ENCODE results near the gene OR2AG1. TPM values are rescaled to one million over a fixed set of nuclear protein-coding genes. Genes with fewer than 3 reads are reported as not detected.

Gene OR2AG1
- total RNA-seq, 1 donor from 2014 or later = not detected

- H3K27me3 ChIP-seq = no peaks in the 10 kb centered on the region
- no peaks in the 10 kb centered on the region for H3K36me3 ChIP-seq
- no peak for DNase-seq (ENCODE audit: extremely low spot score in 2 of 2)
- TF ChIP-seq POLR2AphosphoS5 (IDR thresholded peaks at IDR 0.05; ENCODE audit: insufficient read depth in 1 of 2, low read depth in 1 of 2) = no peak
- no peak for TF ChIP-seq CTCF (IDR thresholded peaks at IDR 0.05)
- no peak for TF ChIP-seq POLR2A (IDR thresholded peaks at IDR 0.05)
- no peaks in the 10 kb centered on the region for H3K4me1 ChIP-seq
- no peak overlapping the region for H3K4me3 ChIP-seq
- intact Hi-C loops (cut with DNase I) = no loop called here
- H3K9me3 ChIP-seq = no peaks in the 10 kb centered on the region
- no peak overlapping the region for H3K27ac ChIP-seq
These were observed 30.8 kb downstream of the OR2AG1 start for GRCh38 chr11:6813656-6814055.

GRCh38 chr11:6817694-6818093 lies 34.9 kb downstream of the OR2AG1 start:
- no peak overlapping the region for H3K4me3 ChIP-seq
- intact Hi-C loops (cut with DNase I) = no loop called here
- DNase-seq (ENCODE audit: extremely low spot score in 2 of 2) = no peak
- H3K27me3 ChIP-seq = no peaks in the 10 kb centered on the region
- no peaks in the 10 kb centered on the region for H3K9me3 ChIP-seq
- no peak overlapping the region for H3K27ac ChIP-seq
- no peaks in the 10 kb centered on the region for H3K36me3 ChIP-seq
- TF ChIP-seq POLR2AphosphoS5 (IDR thresholded peaks at IDR 0.05; ENCODE audit: insufficient read depth in 1 of 2, low read depth in 1 of 2) = no peak
- TF ChIP-seq CTCF (IDR thresholded peaks at IDR 0.05) = no peak
- TF ChIP-seq POLR2A (IDR thresholded peaks at IDR 0.05) = no peak
- H3K4me1 ChIP-seq = no peaks in the 10 kb centered on the region

- Histone ChIP-seq H3K9me3 (no peaks in the 10 kb centered on the region), H3K4me3 (no peak overlapping the region), H3K36me3 (no peaks in the 10 kb centered on the region), H3K27ac (no peak overlapping the region), H3K4me1 (no peaks in the 10 kb centered on the region), H3K27me3 (no peaks in the 10 kb centered on the region)
- intact Hi-C loops (cut with DNase I) = no loop called here
- no peak for DNase-seq (ENCODE audit: extremely low spot score in 2 of 2)
- TF ChIP-seq POLR2AphosphoS5 (IDR thresholded peaks at IDR 0.05; ENCODE audit: insufficient read depth in 1 of 2, low read depth in 1 of 2) = no peak
- no peak for TF ChIP-seq POLR2A (IDR thresholded peaks at IDR 0.05)
- TF ChIP-seq CTCF (IDR thresholded peaks at IDR 0.05) = no peak
These were observed 36.1 kb downstream of the OR2AG1 start for GRCh38 chr11:6818967-6819366.

GRCh38 chr11:6824136-6824823 lies 41.5 kb downstream of the OR2AG1 start:
- intact Hi-C loops (cut with DNase I) = no loop called here
- H3K9me3 ChIP-seq = no peaks in the 10 kb centered on the region

More at GRCh38 chr11:6824136-6824823, 41.5 kb downstream of the OR2AG1 start:
- TF ChIP-seq POLR2AphosphoS5 (IDR thresholded peaks at IDR 0.05; ENCODE audit: insufficient read depth in 1 of 2, low read depth in 1 of 2) (no peak), CTCF (IDR thresholded peaks at IDR 0.05) (no peak), POLR2A (IDR thresholded peaks at IDR 0.05) (no peak)
- Histone ChIP-seq H3K27ac (no peak overlapping the region), H3K36me3 (no peaks in the 10 kb centered on the region), H3K4me1 (no peaks in the 10 kb centered on the region), H3K4me3 (no peak overlapping the region), H3K27me3 (no peaks in the 10 kb centered on the region)
- no peak for DNase-seq (ENCODE audit: extremely low spot score in 2 of 2)

Measured in vagina (tissue), 2 donors.